K562 (cell line): ENCODE results near the gene RASSF7. TPM values are rescaled to one million over a fixed set of nuclear protein-coding genes. Genes with fewer than 3 reads are reported as not detected.

ENCODE experiments used
- ATAC-seq: fragments of 200-7000 bp; cut with Tn5 transposase; 3 replicates; pipeline ENCODE4 v1.9.1; 2020; ENCODE audit warnings: moderate library complexity
- BruUV-seq: library from RNA; stranded (reverse); fragments of 400-500 nt; replicated peaks from 2 replicates; lab custom pipeline; 2021; lab: Mats Ljungman, UMichigan
- CTCF ChIA-PET: fragments of 300-600 bp; formaldehyde crosslinking; extraction: SDS; loops from one replicate; lab custom pipeline; 2021; ENCODE audit warnings: low intra/inter-chr PET ratio; lab: Yijun Ruan, JAX
- POLR2A ChIA-PET: fragments of 300-600, 350-650 bp; sonication (Branson Sonifier 250); formaldehyde crosslinking; extraction: SDS; loops from one replicate; lab custom pipeline; 2021; ENCODE audit warnings: antibody characterized with exemption, inconsistent platforms; lab: Yijun Ruan, JAX
- DNase-seq, 4 experiments: peaks; one replicate each; pipeline versions ENCODE4 v3.0.0 to v3.0.0-alpha.2; 2011 to 2018; ENCODE audit warnings: low spot score in 3 of 4, mixed read lengths in 3 of 4; ENCODE audit errors: extremely low read depth in 1 of 4
- FAIRE-seq: peaks from 2 replicates; lab custom pipeline; 2011; peaks lifted over from hg19 to GRCh38; lab: Jason Lieb, UNC
- H2AFZ ChIP-seq: 2 replicates; pipeline ENCODE4 v1.6.0; 2011; ENCODE audit warnings: low read depth, low read length, control low read depth, inconsistent platforms
- H3K27ac ChIP-seq: fragments of 200-600 bp; 3 replicates; pipeline ENCODE4 v1.8.0; 2011; ENCODE audit warnings: low read depth, mild to moderate bottlenecking, control low read depth, inconsistent platforms, low read length, moderate library complexity, mixed read lengths; ENCODE audit errors: extremely low read depth
- H3K27me3 ChIP-seq, 2 experiments: fragments of 300-600 bp in 1 of 2; 2 replicates in 1 of 2; 3 replicates in 1 of 2; pipeline versions ENCODE4 v1.6.0 to v1.8.0; 2011; ENCODE audit warnings: inconsistent platforms in 2 of 2, low read length in 2 of 2, mild to moderate bottlenecking in 1 of 2, mixed read lengths in 1 of 2, moderate library complexity in 1 of 2; ENCODE audit not compliant: control insufficient read depth in 2 of 2, insufficient read depth in 2 of 2
- H3K36me3 ChIP-seq: fragments of 300-600 bp; 3 replicates; pipeline ENCODE4 v1.8.0; 2011; ENCODE audit warnings: mild to moderate bottlenecking, low read length, inconsistent platforms; ENCODE audit not compliant: control insufficient read depth, insufficient read depth
- H3K4me1 ChIP-seq, 2 experiments: fragments of 200-600 bp in 1 of 2; replicated peaks in 1 of 2; 2 replicates in 1 of 2; 3 replicates in 1 of 2; pipeline versions ENCODE4 v1.5.1 to v1.8.0; 2011; ENCODE audit warnings: inconsistent platforms in 2 of 2, low read length in 2 of 2, mild to moderate bottlenecking in 1 of 2, mixed read lengths in 1 of 2, moderate library complexity in 1 of 2; ENCODE audit not compliant: control insufficient read depth in 2 of 2, insufficient read depth in 2 of 2
- H3K4me2 ChIP-seq: 2 replicates; pipeline ENCODE4 v1.6.1; 2011; ENCODE audit warnings: low read length, control low read depth, inconsistent platforms, mixed read lengths; ENCODE audit not compliant: insufficient read depth
- H3K4me3 ChIP-seq: fragments of 200-600 bp; sonication (generic), shearing (Covaris generic); 2 replicates; pipeline ENCODE4 v1.5.1; 2016; ENCODE audit warnings: control low read depth, inconsistent platforms
- H3K79me2 ChIP-seq: fragments of 200-600 bp; 3 replicates; pipeline ENCODE4 v1.8.0; 2011; ENCODE audit warnings: low read length, inconsistent platforms; ENCODE audit not compliant: control insufficient read depth, insufficient read depth
- H3K9ac ChIP-seq, 2 experiments: 2 replicates each; pipeline versions ENCODE4 v1.6.0 to v1.6.1; 2011; ENCODE audit warnings: low read depth in 2 of 2, low read length in 2 of 2, control low read depth in 1 of 2, inconsistent platforms in 1 of 2, mild to moderate bottlenecking in 1 of 2, mixed read lengths in 1 of 2; ENCODE audit not compliant: insufficient read depth in 1 of 2
- H3K9me1 ChIP-seq: one replicate; pipeline ENCODE4 v1.6.0; 2011; ENCODE audit warnings: inconsistent platforms, mild to moderate bottlenecking, low read length, moderate library complexity; ENCODE audit not compliant: control insufficient read depth, insufficient read depth
- H3K9me3 ChIP-seq: replicated peaks from 2 replicates; pipeline ENCODE4 v1.5.1; 2011; ENCODE audit warnings: low read depth, low read length, inconsistent platforms; ENCODE audit not compliant: control insufficient read depth, insufficient read depth
- H4K20me1 ChIP-seq: replicated peaks from 2 replicates; pipeline ENCODE4 v1.6.1; 2011; ENCODE audit warnings: low read length, inconsistent platforms, mixed read lengths; ENCODE audit not compliant: control insufficient read depth, insufficient read depth
- AFF1 ChIP-seq, 2 experiments: fragments of 450-650 bp; IDR thresholded peaks; 2 replicates each; pipeline ENCODE4 v1.6.1; 2018; ENCODE audit warnings: mild to moderate bottlenecking in 2 of 2, low read depth in 1 of 2; ENCODE audit not compliant: partially characterized antibody in 2 of 2
- FOXP1 ChIP-seq: sonication (generic); formaldehyde crosslinking; IDR thresholded peaks from 2 replicates; pipeline ENCODE4 v1.8.0; 2022; ENCODE audit warnings: mild to moderate bottlenecking, missing genetic modification reagents
- HINFP ChIP-seq: fragments of 450-650 bp; conservative IDR thresholded peaks from 2 replicates; pipeline ENCODE4 v1.6.1; 2016; ENCODE audit warnings: missing genetic modification characterization, low read depth, mild to moderate bottlenecking, control low read depth, missing compliant biosample characterization
- ZNF778 ChIP-seq: fragments of 450-650 bp; formaldehyde crosslinking; IDR thresholded peaks from 2 replicates; pipeline ENCODE4 v1.4.0; 2020; ENCODE audit warnings: mild to moderate bottlenecking, moderate library complexity
- WGBS: fragments of 100-300 bp; shearing (Covaris generic); methylation state at CpG from one replicate; pipeline ENCODE4 v1.1.6; 2016; ENCODE audit warnings: low coverage, mixed read lengths; ENCODE audit not compliant: insufficient coverage; ENCODE audit errors: missing lambda C conversion rate; 5-methylcytosine and 5-hydroxymethylcytosine counted together
- in situ Hi-C: fragments of 300-500 bp; cut with MboI; formaldehyde crosslinking; loops from 4 replicates; pipeline ENCODE4 v1.15.0; 2018; ENCODE audit warnings: inconsistent platforms, mixed read lengths
- intact Hi-C: fragments of 100-400 bp; cut with micrococcal nuclease; formaldehyde crosslinking; loops from 2 replicates; pipeline ENCODE4 v1.14.2; 2022
- polyA plus RNA-seq, 8 experiments: library from polyadenylated mRNA; depleted of rRNA in 4 of 8; stranded (reverse) in 5 of 8; unstranded in 3 of 8; fragments of >200 nt; fragmentation: Nextera tagmentation in 2 of 8; fragmentation: Illumina TruSeq in 1 of 8; extraction: Ambion mirVana in 2 of 8; extraction: Trizol in 1 of 8; gene quantifications; 2 replicates each; pipeline versions ENCODE4 v1.2.1 to v1.2.3, GENCODE V29; 2011 to 2014; ENCODE audit warnings: inconsistent platforms in 1 of 8, missing spikeins in 1 of 8
- total RNA-seq, 7 experiments: library from RNA; depleted of rRNA in 6 of 7; stranded (reverse); fragments of >200 nt in 6 of 7; fragmentation: Illumina TruSeq in 2 of 7; extraction: Trizol in 2 of 7; gene quantifications; 2 replicates each; pipeline versions ENCODE4 v1.2.1 to v1.2.3, GENCODE V29; 2011 to 2021; ENCODE audit warnings: low replicate concordance in 1 of 7

The RASSF7 gene
- total and polyA plus RNA-seq, 9 of the 15 experiments (the other 6 are each of a cell fraction or from before 2014, with no cell fraction given), result 0.41 to 45.2 (median 18.6) TPM

GRCh38 chr11:550746-551085, 10.1 kb upstream of the RASSF7 start:
- in situ Hi-C loops, result no loop called here

More at GRCh38 chr11:550746-551085, 10.1 kb upstream of the RASSF7 start:
- Histone ChIP-seq H3K9me1 (no peaks in the 10 kb centered on the region), H3K79me2 (no peaks in the 10 kb centered on the region), H3K36me3 (no peaks in the 10 kb centered on the region), H4K20me1 (no peaks in the 10 kb centered on the region), H3K4me3 (no peak overlapping the region), H3K4me2 (no peak overlapping the region), H2AFZ (no peak overlapping the region), H3K9me3 (no peaks in the 10 kb centered on the region), H3K4me1 (peaks cover 13 to 69% of the 10 kb centered on the region in 2 experiments; a peak in 4 of 5 replicates), H3K9ac (peak overlapping the region in 1 of 2 experiments; percentile 76; a peak in 2 of 4 replicates), H3K27me3 (no peaks in the 10 kb centered on the region), H3K27ac (no peak overlapping the region)
- ChIA-PET CTCF (no interaction called here), POLR2A (interaction anchor here (0.7 to 2.1 kb wide), 5 partner anchors 9 to 592 kb away, joined by 3 to 8 read pairs (median 5); partner anchors contain the start of genes LMNTD2 and RASSF7)
- TF ChIP-seq AFF1 (IDR thresholded peaks at IDR 0.05; ENCODE audit: low read depth in 1 of 2, partially characterized antibody in 2 of 2) (no peak), HINFP (tag) (no peak), ZNF778 (CRISPR knock-in tag) (no peak), FOXP1 (CRISPR knock-in tag) (no peak)
- FAIRE-seq (no peak), DNase-seq (no peak), ATAC-seq (no peak)
- no TSS peak for BruUV-seq
- WGBS, result 68% methylated on average over 4 of the region's 5 CpGs
- intact Hi-C loops, result loop anchor here (5.0 to 10.0 kb wide), 3 partner anchors 64 to 177 kb away; partner anchors contain the start of genes DEAF1, IRF7 and TMEM80
